HepG2 (cell line): ENCODE measurements around the gene KCNJ2. TPM values are rescaled to one million over a fixed set of nuclear protein-coding genes. Genes with fewer than 3 reads are reported as not detected.

Experiments used
- ATAC-seq: fragments of 200-7000 bp; cut with Tn5 transposase; 3 replicates; pipeline ENCODE4 v1.9.1; 2020; ENCODE audit warnings: mild to moderate bottlenecking, moderate library complexity
- BruUV-seq: library from RNA; stranded (reverse); fragments of 400-500 nt; replicated peaks from 2 replicates; lab custom pipeline; 2021; lab: Mats Ljungman, UMichigan
- CTCF ChIA-PET: fragments of 300-600 bp; formaldehyde crosslinking; extraction: SDS; loops from one replicate; lab custom pipeline; 2021; ENCODE audit warnings: low total read pairs, inconsistent platforms, low intra/inter-chr PET ratio; lab: Yijun Ruan, JAX
- POLR2A ChIA-PET: fragments of 350-600 bp; sonication (Branson Sonifier 250); formaldehyde crosslinking; loops from one replicate; lab custom pipeline; 2020; ENCODE audit warnings: antibody characterized with exemption, inconsistent platforms; lab: Yijun Ruan, JAX
- DNase-seq: peaks from one replicate; pipeline ENCODE4 v3.0.0-alpha.2; 2015; ENCODE audit warnings: low spot score
- FAIRE-seq: peaks from 3 replicates; lab custom pipeline; 2011; peaks lifted over from hg19 to GRCh38; lab: Jason Lieb, UNC
- H2AFZ ChIP-seq: one replicate; pipeline ENCODE4 v1.6.1; 2011; ENCODE audit warnings: low read length, inconsistent platforms
- H3K27ac ChIP-seq: fragments of 300-600 bp; 3 replicates; pipeline ENCODE4 v1.8.0; 2011; ENCODE audit warnings: mixed run types, mild to moderate bottlenecking, mixed read lengths, low read length, inconsistent platforms; ENCODE audit not compliant: insufficient read depth; ENCODE audit errors: extremely low read length
- H3K27me3 ChIP-seq, 2 experiments: fragments of 200-600 bp in 1 of 2; 2 replicates in 1 of 2; 3 replicates in 1 of 2; pipeline versions ENCODE4 v1.6.0 to v1.8.0; 2011; ENCODE audit warnings: low read length in 2 of 2, mild to moderate bottlenecking in 2 of 2, moderate library complexity in 2 of 2, inconsistent platforms in 1 of 2; ENCODE audit not compliant: insufficient read depth in 2 of 2, control insufficient read depth in 1 of 2
- H3K36me3 ChIP-seq, 2 experiments: fragments of 200-600 bp in 1 of 2; replicated peaks in 1 of 2; 2 replicates in 1 of 2; 3 replicates in 1 of 2; pipeline versions ENCODE4 v1.5.1 to v1.8.0; 2011; ENCODE audit warnings: low read length in 2 of 2, inconsistent platforms in 1 of 2; ENCODE audit not compliant: insufficient read depth in 2 of 2, control insufficient read depth in 1 of 2
- H3K4me1 ChIP-seq: 2 replicates; pipeline ENCODE4 v1.5.1; 2012; ENCODE audit warnings: low read length, inconsistent platforms; ENCODE audit not compliant: insufficient read depth
- H3K4me2 ChIP-seq: 2 replicates; pipeline ENCODE4 v1.6.0; 2011; ENCODE audit warnings: low read depth, low read length, inconsistent platforms
- H3K4me3 ChIP-seq, 3 experiments: fragments of 200-600 bp in 1 of 3; sonication (generic), shearing (Covaris generic) in 1 of 3; replicated peaks in 1 of 3; 2 replicates each; pipeline ENCODE4 v1.5.1; 2011 to 2016; ENCODE audit warnings: low read length in 3 of 3, inconsistent platforms in 2 of 3, low read depth in 2 of 3, mild to moderate bottlenecking in 2 of 3, control low read depth in 1 of 3, mixed read lengths in 1 of 3; ENCODE audit not compliant: insufficient read depth in 1 of 3
- H3K79me2 ChIP-seq: one replicate; pipeline ENCODE4 v1.6.1; 2011; ENCODE audit warnings: low read length, inconsistent platforms; ENCODE audit not compliant: insufficient read depth
- H3K9ac ChIP-seq: 2 replicates; pipeline ENCODE4 v1.6.0; 2011; ENCODE audit warnings: mild to moderate bottlenecking, low read depth, low read length, inconsistent platforms; ENCODE audit not compliant: insufficient read depth
- H3K9me3 ChIP-seq: 2 replicates; pipeline ENCODE4 v1.5.1; 2012; ENCODE audit warnings: mild to moderate bottlenecking, low read length
- H4K20me1 ChIP-seq: 2 replicates; pipeline ENCODE4 v1.6.0; 2011; ENCODE audit warnings: inconsistent platforms, mild to moderate bottlenecking, low read length, moderate library complexity; ENCODE audit not compliant: insufficient read depth
- SPEN ChIP-seq: sonication (generic); formaldehyde crosslinking; IDR thresholded peaks from 2 replicates; pipeline ENCODE4 v1.5.1; 2020; ENCODE audit warnings: low read depth, mild to moderate bottlenecking, missing genetic modification reagents
- U2AF2 ChIP-seq: fragments of 200-400 bp; formaldehyde crosslinking; IDR thresholded peaks from 2 replicates; pipeline ENCODE4 v1.6.1; 2017; ENCODE audit warnings: low read depth, mild to moderate bottlenecking, low read length
- ZMAT3 ChIP-seq: sonication (generic); formaldehyde crosslinking; conservative IDR thresholded peaks from 2 replicates; pipeline ENCODE4 v1.7.0; 2021; ENCODE audit warnings: missing genetic modification reagents
- ZNF550 ChIP-seq: sonication (generic); formaldehyde crosslinking; IDR thresholded peaks from 2 replicates; pipeline ENCODE4 v1.4.0; 2020; ENCODE audit warnings: mild to moderate bottlenecking, missing genetic modification reagents, borderline replicate concordance
- ZNF841 ChIP-seq: sonication (generic); formaldehyde crosslinking; IDR thresholded peaks from 2 replicates; pipeline ENCODE4 v1.8.1; 2023; ENCODE audit warnings: missing genetic modification reagents, borderline replicate concordance
- WGBS: methylation state at CpG from one replicate; pipeline ENCODE4 v1.1.6; 2017; ENCODE audit warnings: low lambda C conversion rate; 5-methylcytosine and 5-hydroxymethylcytosine counted together
- in situ Hi-C: cut with HindIII; loops from 2 replicates; pipeline ENCODE4 v1.10.0; 2017; ENCODE audit warnings: low pct_unique_long_range_greater_than_20kb; ENCODE audit not compliant: extremely low pct_ligation_motif_present
- intact Hi-C: fragments of 100-400 bp; cut with micrococcal nuclease; formaldehyde crosslinking; loops from one replicate; pipeline ENCODE4 v1.10.0; 2022; ENCODE audit not compliant: unreplicated experiment
- polyA plus RNA-seq, 8 experiments: library from polyadenylated mRNA; depleted of rRNA in 3 of 8; stranded (reverse) in 7 of 8; unstranded in 1 of 8; fragments of >200 nt; fragmentation: Illumina TruSeq in 4 of 8; extraction: Trizol in 4 of 8; gene quantifications; 2 replicates each; pipeline versions ENCODE4 v1.2.1 to v1.2.3, GENCODE V29; 2011 to 2016; ENCODE audit warnings: low read depth in 4 of 8, missing spikeins in 1 of 8, mixed read lengths in 1 of 8; ENCODE audit not compliant: insufficient read depth in 1 of 8
- total RNA-seq, 5 experiments: library from RNA; depleted of rRNA; stranded (reverse); fragments of >200 nt; fragmentation: Illumina TruSeq; extraction: Trizol; gene quantifications; 2 replicates each; pipeline ENCODE4 v1.2.3, GENCODE V29; 2016; ENCODE audit warnings: low read depth in 1 of 5
- TF ChIP-seq, protein P1 (sequence below): sonication (generic); formaldehyde crosslinking; IDR thresholded peaks from 2 replicates; pipeline ENCODE4 v1.8.0; 2022; ENCODE audit warnings: mild to moderate bottlenecking, missing genetic modification reagents
- TF ChIP-seq, protein P2 (sequence below): sonication (generic); formaldehyde crosslinking; IDR thresholded peaks from 2 replicates; pipeline ENCODE4 v1.5.1; 2020; ENCODE audit warnings: mild to moderate bottlenecking, missing genetic modification reagents, moderate library complexity

KCNJ2 gene
- total and polyA plus RNA-seq, 2 of the 13 experiments (the other 11 are each of a cell fraction or from before 2014, with no cell fraction given): not detected

DNA sequence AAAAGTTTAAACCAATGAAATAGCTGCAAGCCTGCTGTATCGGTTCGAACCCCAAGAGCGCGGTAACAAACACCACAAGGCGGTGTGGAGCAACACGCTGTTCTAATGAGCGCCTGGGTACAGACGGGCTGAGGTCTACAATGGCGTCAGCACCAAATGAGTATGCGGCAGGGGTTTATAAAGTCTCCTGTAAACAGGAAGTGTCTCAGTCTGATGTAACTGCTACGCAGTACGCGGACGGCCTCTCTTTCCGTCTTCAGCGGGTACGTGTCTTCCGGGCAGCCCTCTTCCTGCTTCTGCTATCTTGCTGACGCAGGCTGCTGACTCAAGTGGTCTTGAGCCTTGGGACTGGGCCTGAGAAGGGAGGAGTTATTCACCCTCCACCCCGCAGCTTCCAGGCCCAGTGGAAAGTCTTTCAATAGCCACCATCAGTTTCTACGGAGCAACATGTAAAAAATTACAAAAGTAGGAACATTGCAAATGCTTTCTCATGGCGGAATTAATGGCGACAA lies 40.5 kb upstream of the KCNJ2 start (continued):
- TF ChIP-seq ZNF841 (CRISPR knock-in tag): no peak
- no peak for TF ChIP-seq U2AF2
- TF ChIP-seq ZNF550: no peak
- TF ChIP-seq SPEN (CRISPR knock-in tag): no peak
- no peak for TF ChIP-seq ZMAT3 (CRISPR knock-in tag)

DNA sequence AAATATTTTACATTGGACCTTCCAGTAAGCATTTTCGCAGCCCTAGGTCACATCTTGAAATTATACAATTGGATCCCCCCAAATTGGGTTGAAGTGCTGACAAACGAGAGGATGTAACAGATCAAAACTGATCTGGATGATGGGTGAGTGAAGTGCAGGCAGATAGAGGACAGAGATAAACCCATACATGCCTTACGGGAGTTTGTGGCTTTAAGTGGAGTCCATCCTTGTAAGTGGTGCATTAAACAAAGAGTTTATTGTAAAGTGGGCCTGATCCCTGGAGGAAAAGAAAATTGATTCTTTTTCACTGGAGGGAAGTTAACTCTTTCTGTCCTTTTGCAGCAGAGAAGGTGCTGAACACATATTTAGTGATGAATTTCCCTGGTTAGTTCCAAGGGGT lies 39.0 kb upstream of the KCNJ2 start:
- Histone ChIP-seq H3K27me3 (no peaks in the 10 kb centered on the region), H3K4me1 (no peaks in the 10 kb centered on the region), H3K27ac (no peak overlapping the region), H3K9ac (no peak overlapping the region), H3K9me3 (peaks cover 5% of the 10 kb centered on the region; the same call in 1 of the 2 replicates), H3K4me3 (no peak overlapping the region), H3K36me3 (no peaks in the 10 kb centered on the region), H3K4me2 (no peak overlapping the region), H2AFZ (no peak overlapping the region), H4K20me1 (no peaks in the 10 kb centered on the region), H3K79me2 (no peaks in the 10 kb centered on the region)
- in situ Hi-C loops: no loop called here
- CTCF ChIA-PET: no interaction called here
- DNase-seq: no peak
- POLR2A ChIA-PET: no interaction called here
- ATAC-seq: no peak
- intact Hi-C loops: no loop called here
- 2% methylated on average over 3 of the region's 3 CpGs for WGBS
- no TSS peak for BruUV-seq
- no peak for FAIRE-seq
- TF ChIP-seq, protein P1, sequence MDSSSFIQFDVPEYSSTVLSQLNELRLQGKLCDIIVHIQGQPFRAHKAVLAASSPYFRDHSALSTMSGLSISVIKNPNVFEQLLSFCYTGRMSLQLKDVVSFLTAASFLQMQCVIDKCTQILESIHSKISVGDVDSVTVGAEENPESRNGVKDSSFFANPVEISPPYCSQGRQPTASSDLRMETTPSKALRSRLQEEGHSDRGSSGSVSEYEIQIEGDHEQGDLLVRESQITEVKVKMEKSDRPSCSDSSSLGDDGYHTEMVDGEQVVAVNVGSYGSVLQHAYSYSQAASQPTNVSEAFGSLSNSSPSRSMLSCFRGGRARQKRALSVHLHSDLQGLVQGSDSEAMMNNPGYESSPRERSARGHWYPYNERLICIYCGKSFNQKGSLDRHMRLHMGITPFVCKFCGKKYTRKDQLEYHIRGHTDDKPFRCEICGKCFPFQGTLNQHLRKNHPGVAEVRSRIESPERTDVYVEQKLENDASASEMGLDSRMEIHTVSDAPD (CRISPR knock-in tag): no peak
- TF ChIP-seq, protein P2, sequence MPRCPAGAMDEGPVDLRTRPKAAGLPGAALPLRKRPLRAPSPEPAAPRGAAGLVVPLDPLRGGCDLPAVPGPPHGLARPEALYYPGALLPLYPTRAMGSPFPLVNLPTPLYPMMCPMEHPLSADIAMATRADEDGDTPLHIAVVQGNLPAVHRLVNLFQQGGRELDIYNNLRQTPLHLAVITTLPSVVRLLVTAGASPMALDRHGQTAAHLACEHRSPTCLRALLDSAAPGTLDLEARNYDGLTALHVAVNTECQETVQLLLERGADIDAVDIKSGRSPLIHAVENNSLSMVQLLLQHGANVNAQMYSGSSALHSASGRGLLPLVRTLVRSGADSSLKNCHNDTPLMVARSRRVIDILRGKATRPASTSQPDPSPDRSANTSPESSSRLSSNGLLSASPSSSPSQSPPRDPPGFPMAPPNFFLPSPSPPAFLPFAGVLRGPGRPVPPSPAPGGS (CRISPR knock-in tag): no peak
